Panc1 (cell line): ENCODE measurements around the gene UBE2E1. TPM values are rescaled to one million over a fixed set of nuclear protein-coding genes. Genes with fewer than 3 reads are reported as not detected.

Experiments used
- ATAC-seq: fragments of 200-7000 bp; cut with Tn5 transposase; 2 replicates; pipeline ENCODE4 v1.9.1; 2020; ENCODE audit warnings: mild to moderate bottlenecking, moderate library complexity
- BruUV-seq: library from RNA; stranded (reverse); fragments of 400-500 nt; replicated peaks from 2 replicates; lab custom pipeline; 2021; lab: Mats Ljungman, UMichigan
- CTCF ChIA-PET: fragments of 300-600 bp; sonication (Branson Sonifier 250); formaldehyde crosslinking; loops from one replicate; lab custom pipeline; 2022; ENCODE audit warnings: antibody characterized with exemption; lab: Charles Lee
- POLR2A ChIA-PET: fragments of 300-600 bp; sonication (Branson Sonifier 250); formaldehyde crosslinking; loops from one replicate; lab custom pipeline; 2022; ENCODE audit warnings: antibody characterized with exemption; lab: Charles Lee
- DNase-seq: peaks from one replicate; pipeline ENCODE4 v3.0.0-alpha.2; 2010; ENCODE audit warnings: low read depth, low spot score
- H3K27ac ChIP-seq: 2 replicates; pipeline ENCODE4 v1.5.1; 2011; ENCODE audit warnings: mild to moderate bottlenecking, low read length, inconsistent platforms
- H3K27me3 ChIP-seq: fragments of 200-500 bp; sonication (Bioruptor generic); 2 replicates; pipeline ENCODE4 v1.6.0; 2014; ENCODE audit warnings: low read length, inconsistent platforms; ENCODE audit not compliant: control insufficient read depth, insufficient read depth
- H3K36me3 ChIP-seq: fragments of 200-500 bp; sonication (Bioruptor generic); 2 replicates; pipeline ENCODE4 v1.5.1; 2014; ENCODE audit warnings: inconsistent platforms, mild to moderate bottlenecking, low read length, moderate library complexity; ENCODE audit not compliant: control insufficient read depth, insufficient read depth
- H3K4me1 ChIP-seq: 2 replicates; pipeline ENCODE4 v1.5.1; 2011; ENCODE audit warnings: inconsistent platforms, mild to moderate bottlenecking, low read length, moderate library complexity; ENCODE audit not compliant: control insufficient read depth, insufficient read depth
- H3K4me3 ChIP-seq, 2 experiments: 2 replicates each; pipeline ENCODE4 v1.5.1; 2011 to 2012; ENCODE audit warnings: low read depth in 2 of 2, low read length in 2 of 2, mild to moderate bottlenecking in 2 of 2, inconsistent platforms in 1 of 2, moderate library complexity in 1 of 2
- H3K9me3 ChIP-seq: fragments of 200-500 bp; sonication (Bioruptor generic); 2 replicates; pipeline ENCODE4 v1.5.1; 2014; ENCODE audit warnings: low read depth, mild to moderate bottlenecking, inconsistent platforms, low read length, moderate library complexity; ENCODE audit not compliant: control insufficient read depth, insufficient read depth
- CTCF ChIP-seq: fragments of 450-650 bp; IDR thresholded peaks from 2 replicates; pipeline ENCODE4 v1.5.1; 2017; ENCODE audit warnings: mild to moderate bottlenecking
- POLR2AphosphoS5 ChIP-seq: IDR thresholded peaks from 2 replicates; pipeline ENCODE4 v1.6.1; 2012; ENCODE audit warnings: mild to moderate bottlenecking, low read depth, low read length, moderate library complexity
- SIN3A ChIP-seq: IDR thresholded peaks from 2 replicates; pipeline ENCODE4 v1.6.1; 2012; ENCODE audit warnings: low read depth, mild to moderate bottlenecking, low read length, moderate library complexity, borderline replicate concordance; ENCODE audit not compliant: insufficient read depth
- TCF7L2 ChIP-seq: IDR thresholded peaks from 2 replicates; pipeline ENCODE4 v1.6.1; 2011; ENCODE audit warnings: mild to moderate bottlenecking, low read depth, low read length, inconsistent platforms
- in situ Hi-C: cut with HindIII; loops from 2 replicates; pipeline ENCODE4 v1.10.0; 2016; ENCODE audit warnings: low sequenced_read_pairs, low pct_unique_long_range_greater_than_20kb
- intact Hi-C: fragments of 100-400 bp; cut with micrococcal nuclease; formaldehyde crosslinking; loops from one replicate; pipeline ENCODE4 v1.10.0; 2022; ENCODE audit not compliant: unreplicated experiment
- total RNA-seq: library from RNA; stranded (reverse); gene quantifications from one replicate; pipeline ENCODE4 v1.2.1, GENCODE V29; 2021; ENCODE audit not compliant: unreplicated experiment
- TF ChIP-seq, protein P1 (sequence below), 2 experiments: IDR thresholded peaks; 2 replicates each; pipeline ENCODE4 v1.6.1; 2011 to 2012; ENCODE audit warnings: low read depth in 2 of 2, control low read depth in 1 of 2, low read length in 1 of 2, mild to moderate bottlenecking in 1 of 2, moderate library complexity in 1 of 2; ENCODE audit not compliant: insufficient read depth in 1 of 2

Gene UBE2E1
- total RNA-seq, 1 experiment from 2014 or later = 127 TPM

DNA sequence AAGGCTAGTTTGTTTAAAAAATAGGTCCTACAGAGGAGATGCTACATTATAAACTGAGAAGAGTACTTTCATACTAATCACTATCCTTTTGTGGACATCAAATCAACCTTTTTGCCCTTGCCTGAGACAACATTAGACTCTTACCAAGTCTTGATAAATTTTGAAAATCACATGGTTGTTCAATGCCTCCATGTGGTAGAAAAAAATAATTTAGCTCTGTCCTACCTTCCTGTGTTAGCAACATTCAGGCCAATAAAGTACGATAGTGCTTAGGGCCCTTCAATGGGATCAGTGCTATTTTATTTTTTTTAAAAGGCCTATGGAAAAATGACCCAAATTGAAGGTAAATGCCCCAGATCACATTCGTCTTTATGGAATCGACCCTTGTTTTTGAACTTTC lies 5.0 kb upstream of the UBE2E1 start:
- Histone ChIP-seq H3K4me1 (peaks cover 11% of the 10 kb centered on the region), H3K4me3 (no peak overlapping the region), H3K36me3 (no peaks in the 10 kb centered on the region), H3K27me3 (no peaks in the 10 kb centered on the region), H3K27ac (no peak overlapping the region), H3K9me3 (no peaks in the 10 kb centered on the region)
- CTCF ChIA-PET = interaction anchor here (0.5 to 1.0 kb wide), 2 partner anchors 152 to 190 kb away, joined by 3 to 5 read pairs; no protein-coding TSS in a partner anchor
- intact Hi-C loops (loop anchor here (10.0 kb wide), 1 partner anchor 136 kb away; no protein-coding TSS in a partner anchor), in situ Hi-C loops (no loop called here)
- peak; percentile 66; the same call in 1 of the 2 replicates for ATAC-seq
- no peak for DNase-seq
- POLR2A ChIA-PET = no interaction called here
- TF ChIP-seq CTCF (peak; percentile 34; the same call in 1 of the 2 replicates), POLR2AphosphoS5 (no peak)
- BruUV-seq = no TSS peak

DNA sequence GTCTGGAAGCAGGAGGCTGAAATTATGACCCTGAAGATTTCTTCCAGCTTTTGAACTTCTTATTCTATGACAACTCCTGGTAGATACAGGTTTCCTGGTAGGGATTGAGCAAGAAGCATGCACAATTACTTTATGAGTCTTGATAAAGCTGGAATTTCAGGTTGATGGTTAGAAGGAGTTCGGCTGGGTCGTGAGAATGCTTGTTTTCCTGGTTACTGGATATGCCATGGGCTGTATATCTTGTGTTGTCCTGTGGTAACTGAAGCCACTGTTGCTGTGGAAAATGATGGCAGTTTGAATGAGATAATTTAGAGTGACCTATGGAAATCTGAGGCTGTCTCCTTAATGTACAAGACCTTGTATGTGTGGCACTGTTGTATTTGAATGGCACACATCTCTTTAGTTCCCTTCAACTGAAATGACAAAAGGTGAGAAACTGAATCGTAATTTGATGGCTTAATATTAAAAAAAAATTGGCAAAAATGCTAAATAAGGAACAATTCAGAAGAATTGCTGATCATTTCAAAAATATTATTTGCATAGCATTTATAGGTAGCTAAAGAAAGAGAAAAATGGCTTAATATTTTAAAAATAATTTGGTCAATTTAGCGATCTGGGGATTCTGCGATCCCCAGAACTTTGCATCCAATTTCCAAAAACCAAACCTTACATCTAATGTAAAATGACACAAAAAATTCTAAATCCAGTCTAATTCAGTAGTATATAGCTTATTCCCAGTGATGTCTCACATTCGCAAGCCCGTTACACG lies 1.1 kb upstream of the UBE2E1 start:
- DNase-seq (no peak), ATAC-seq (no peak)
- intact Hi-C loops = loop anchor here (10.0 kb wide), 1 partner anchor 140 kb away; no protein-coding TSS in a partner anchor
- no TSS peak for BruUV-seq
- ChIA-PET POLR2A (no interaction called here), CTCF (no interaction called here)
- Histone ChIP-seq H3K9me3 (no peaks in the 10 kb centered on the region), H3K27me3 (no peaks in the 10 kb centered on the region), H3K36me3 (peaks cover 3% of the 10 kb centered on the region; the same call in 1 of the 2 replicates), H3K4me3 (peak overlapping the region in 1 of 2 experiments; percentile 44; a peak in 1 of 4 replicates), H3K27ac (peak overlapping the region; percentile 88; the same call in 1 of the 2 replicates), H3K4me1 (peaks cover 27% of the 10 kb centered on the region)
- in situ Hi-C loops = no loop called here
- TF ChIP-seq, protein P1, sequence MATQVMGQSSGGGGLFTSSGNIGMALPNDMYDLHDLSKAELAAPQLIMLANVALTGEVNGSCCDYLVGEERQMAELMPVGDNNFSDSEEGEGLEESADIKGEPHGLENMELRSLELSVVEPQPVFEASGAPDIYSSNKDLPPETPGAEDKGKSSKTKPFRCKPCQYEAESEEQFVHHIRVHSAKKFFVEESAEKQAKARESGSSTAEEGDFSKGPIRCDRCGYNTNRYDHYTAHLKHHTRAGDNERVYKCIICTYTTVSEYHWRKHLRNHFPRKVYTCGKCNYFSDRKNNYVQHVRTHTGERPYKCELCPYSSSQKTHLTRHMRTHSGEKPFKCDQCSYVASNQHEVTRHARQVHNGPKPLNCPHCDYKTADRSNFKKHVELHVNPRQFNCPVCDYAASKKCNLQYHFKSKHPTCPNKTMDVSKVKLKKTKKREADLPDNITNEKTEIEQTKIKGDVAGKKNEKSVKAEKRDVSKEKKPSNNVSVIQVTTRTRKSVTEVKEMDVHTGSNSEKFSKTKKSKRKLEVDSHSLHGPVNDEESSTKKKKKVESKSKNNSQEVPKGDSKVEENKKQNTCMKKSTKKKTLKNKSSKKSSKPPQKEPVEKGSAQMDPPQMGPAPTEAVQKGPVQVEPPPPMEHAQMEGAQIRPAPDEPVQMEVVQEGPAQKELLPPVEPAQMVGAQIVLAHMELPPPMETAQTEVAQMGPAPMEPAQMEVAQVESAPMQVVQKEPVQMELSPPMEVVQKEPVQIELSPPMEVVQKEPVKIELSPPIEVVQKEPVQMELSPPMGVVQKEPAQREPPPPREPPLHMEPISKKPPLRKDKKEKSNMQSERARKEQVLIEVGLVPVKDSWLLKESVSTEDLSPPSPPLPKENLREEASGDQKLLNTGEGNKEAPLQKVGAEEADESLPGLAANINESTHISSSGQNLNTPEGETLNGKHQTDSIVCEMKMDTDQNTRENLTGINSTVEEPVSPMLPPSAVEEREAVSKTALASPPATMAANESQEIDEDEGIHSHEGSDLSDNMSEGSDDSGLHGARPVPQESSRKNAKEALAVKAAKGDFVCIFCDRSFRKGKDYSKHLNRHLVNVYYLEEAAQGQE (IDR thresholded peaks at IDR 0.05; ENCODE audit: insufficient read depth in 1 of 2, low read depth in 2 of 2, low read length in 1 of 2) = no peak
- no peak for TF ChIP-seq CTCF
- no peak for TF ChIP-seq SIN3A
- TF ChIP-seq POLR2AphosphoS5 = no peak
- no peak for TF ChIP-seq TCF7L2
